DMS153 treated with DMSO at 0.1 percent for 48 hours (cell line): ENCODE data around the gene TIMM10B.

Source experiments
- DNase-seq: peaks from one replicate; lab custom pipeline; 2025; ENCODE audit not compliant: unreplicated experiment; lab: John Stamatoyannopoulos, UW

Gene TIMM10B, protein sequence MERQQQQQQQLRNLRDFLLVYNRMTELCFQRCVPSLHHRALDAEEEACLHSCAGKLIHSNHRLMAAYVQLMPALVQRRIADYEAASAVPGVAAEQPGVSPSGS

DNA sequence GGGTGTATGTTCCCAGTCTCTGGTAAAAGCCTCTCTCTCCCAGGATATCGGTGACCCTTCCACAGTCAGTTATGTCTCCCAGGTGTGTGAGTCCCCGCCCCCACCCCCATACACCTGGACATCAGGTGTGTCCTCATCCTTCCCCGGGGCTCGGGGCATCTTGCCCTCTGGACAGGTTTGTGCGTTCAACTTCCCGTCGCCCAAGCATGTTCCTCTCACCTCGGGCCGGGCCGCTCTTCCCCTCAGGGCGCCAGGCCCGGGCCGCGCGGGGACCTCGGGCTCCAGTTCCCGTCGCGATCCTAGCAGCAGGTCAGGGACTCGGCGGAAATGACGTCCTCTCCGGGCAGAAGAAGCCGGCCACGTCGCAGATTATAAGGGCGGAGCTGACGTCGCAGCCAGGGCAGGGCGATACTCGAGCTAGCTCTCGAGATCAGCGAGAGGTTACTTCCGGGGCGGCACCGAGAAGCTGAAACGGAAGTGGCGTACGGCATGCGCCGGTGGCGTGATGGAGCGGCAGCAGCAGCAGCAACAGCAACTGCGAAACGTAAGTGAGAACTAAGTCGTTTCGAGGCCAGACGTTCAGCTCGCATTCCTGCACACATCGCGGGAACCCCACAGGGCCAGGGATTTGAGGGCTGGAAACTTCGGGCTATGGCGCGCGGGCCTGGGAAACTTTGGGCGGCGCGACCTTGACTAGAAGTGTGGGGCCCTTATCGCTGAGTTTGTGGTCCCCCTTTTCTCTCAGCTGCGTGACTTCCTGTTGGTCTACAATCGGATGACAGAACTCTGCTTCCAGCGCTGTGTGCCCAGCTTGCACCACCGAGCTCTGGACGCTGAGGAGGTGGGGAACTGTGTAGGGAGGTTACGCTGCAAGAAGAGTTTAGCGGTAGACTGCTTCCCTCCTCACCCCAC lies at the start of gene TIMM10B, which contains the start of gene ARFIP2:
TSS of gene TIMM10B (plus strand) at position 490 of the 912 bp plus-strand sequence. CDS start at position 506, 16 bp downstream.
TSS of gene ARFIP2 (minus strand) at position 320 of the 912 bp plus-strand sequence. CDS start 910 bp downstream, outside the sequence.
- peak; percentile 87 for DNase-seq

DNA sequence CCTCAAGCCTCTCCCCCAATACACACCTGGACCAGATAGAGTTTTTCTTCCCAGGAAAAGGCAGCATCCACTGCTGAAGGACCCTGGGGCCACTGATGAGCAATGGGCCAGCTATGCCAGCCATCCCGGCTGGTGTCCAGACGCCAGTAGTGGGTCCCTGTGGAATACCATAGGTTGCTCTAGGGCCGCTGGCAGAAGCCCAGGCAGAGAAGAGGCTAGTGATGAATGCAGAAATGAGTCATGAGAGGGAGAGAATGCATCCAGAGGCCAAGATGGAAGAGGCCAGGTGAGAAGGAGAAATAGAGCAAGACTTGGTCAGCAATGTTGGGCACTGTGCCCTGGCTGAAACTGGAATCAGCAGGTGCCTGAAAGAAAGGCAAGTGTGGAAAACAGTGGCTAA lies 49.4 kb upstream of the TIMM10B start:
- no peak for DNase-seq

DNA sequence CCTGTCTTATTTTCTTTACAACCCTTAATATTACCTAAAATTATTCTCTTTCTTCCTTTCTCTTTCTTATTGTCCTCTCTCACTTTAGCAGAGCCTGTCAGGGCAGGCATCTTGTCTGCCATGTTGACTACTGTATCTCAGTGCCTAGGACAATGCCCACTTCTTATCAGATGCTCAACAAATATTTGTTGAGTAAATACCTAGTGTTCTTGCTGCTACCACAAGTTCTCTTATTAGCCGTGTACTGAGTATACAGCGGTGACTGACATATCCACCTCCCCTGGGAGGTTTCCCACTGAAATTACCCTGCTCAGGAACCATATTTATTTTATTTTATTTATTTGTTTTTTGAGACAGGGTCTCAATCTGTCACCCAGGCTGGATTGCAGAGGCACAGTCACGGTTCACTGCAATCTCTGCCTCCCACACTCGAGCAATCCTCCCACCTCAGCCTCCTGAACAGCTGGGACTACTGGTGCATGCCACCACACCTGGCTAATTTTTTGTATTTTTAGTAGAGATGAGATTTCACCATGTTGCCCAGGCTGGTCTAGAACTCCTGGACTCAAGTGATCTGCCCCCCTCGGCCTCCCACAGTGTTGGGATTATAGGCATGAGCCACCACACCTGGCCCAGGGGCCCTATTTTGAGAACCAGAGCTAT lies 47.2 kb upstream of the TIMM10B start:
- no peak for DNase-seq

DNA sequence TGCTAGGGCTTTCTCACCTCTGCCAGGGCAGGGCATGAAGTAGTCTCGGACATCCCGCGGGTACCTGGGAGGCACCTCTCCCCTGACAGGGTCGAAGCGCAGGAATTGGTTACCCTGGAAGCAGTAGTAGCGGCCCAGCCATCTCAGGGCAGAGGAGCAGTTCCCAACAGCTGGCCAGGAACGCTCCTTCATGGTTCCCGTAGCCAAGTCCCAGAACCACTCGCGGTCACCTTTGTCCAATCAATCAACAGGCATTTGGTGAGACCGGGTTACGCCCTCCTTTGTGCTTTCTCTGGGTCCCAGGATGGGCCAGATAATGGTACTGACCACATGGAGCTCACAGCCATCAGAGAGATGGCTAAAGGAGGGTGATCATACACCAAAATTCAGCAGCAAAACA lies 43.9 kb upstream of the TIMM10B start:
- DNase-seq, result no peak

DNA sequence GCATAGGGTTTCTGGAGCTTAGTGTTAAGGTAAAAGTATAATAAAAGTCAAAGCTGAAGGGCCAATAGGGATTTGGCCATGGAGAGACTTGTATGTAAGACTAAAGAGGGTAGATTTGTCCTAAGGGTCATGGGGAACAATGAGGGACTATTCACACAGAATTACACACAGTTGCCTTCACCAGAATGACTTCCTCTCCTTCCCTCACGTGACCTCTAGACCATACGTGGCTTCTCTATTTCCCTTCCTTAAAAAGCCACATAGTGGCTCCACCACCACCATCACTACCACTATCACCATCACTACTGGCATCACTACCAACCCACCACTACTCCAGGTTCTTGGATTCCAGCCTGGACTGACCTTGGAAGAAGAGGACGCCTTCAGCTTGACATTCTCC lies 43.3 kb upstream of the TIMM10B start:
- DNase-seq, result no peak

DNA sequence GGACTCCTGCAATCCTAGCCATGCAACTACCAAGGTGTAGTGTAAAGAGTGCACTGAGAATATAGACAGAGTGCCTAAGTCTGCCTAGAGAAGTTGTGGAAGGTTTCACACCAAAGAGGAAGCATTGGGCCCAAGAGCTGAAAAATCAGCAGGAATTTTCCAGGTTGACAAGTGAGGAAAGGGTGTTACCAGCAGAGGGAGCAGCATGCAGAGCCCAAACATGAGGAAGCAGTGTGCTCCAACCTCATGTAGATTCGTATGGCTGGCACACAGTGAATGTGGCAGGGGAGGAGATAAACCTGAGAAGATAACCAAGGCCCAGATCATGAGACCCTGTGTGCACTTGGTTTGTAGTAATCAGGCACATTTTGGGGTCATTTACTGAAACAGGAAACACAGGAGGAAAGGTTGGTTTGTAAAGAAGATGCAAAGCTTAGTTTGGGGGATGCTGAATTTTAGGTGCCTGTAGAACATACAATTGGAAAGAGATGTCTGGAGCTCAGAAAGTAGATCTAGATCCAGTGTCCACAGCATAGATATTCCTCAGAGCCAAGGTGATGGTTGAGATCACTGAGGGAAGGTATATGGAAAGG lies 42.2 kb upstream of the TIMM10B start:
- DNase-seq, result peak; percentile 45

DNA sequence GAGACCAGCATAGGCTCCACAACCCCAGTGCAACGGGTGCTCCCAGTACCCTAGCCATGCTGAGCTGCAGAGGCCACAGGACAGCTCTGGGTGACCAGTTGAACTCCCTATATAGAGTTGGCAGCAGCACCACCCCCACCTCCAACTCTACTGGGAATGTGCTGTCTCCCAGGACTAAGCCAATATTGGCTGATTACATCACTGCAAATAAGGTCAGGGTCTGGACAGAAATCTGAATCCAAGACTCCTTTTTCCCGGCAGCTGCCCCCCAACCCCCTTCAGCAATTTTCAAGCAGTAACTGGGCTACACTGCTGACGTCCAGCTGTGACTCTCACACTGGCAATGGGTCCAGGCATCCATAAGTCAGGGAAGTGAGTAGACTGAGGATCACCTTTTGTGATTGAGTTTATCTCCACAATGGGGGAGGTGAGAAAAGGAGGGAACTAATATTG lies 40.4 kb upstream of the TIMM10B start, which contains the start of gene HPX:
TSS of gene HPX (minus strand) at position 82 of the 453 bp plus-strand sequence. CDS start at position 58, 24 bp downstream.
- DNase-seq, result no peak

DNA sequence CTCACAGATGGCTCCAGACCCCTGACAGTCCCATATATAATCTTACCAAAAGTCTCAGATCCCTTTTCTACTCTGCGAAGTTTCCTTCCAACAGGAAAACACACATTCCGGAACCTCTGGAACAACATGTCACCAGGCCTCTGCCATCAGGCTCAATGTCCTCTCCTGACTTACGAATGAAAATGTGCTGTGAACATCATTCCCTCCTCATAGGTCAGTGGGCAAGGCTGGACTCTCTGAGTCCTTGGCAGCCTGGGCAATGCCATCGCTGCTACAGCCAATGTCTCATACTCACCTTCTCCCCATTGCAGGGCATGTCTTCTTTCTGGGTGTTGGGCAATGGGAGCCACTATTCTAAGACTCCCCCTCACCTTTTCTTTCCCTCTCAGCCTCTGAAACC lies 38.9 kb upstream of the TIMM10B start:
- no peak for DNase-seq

DNA sequence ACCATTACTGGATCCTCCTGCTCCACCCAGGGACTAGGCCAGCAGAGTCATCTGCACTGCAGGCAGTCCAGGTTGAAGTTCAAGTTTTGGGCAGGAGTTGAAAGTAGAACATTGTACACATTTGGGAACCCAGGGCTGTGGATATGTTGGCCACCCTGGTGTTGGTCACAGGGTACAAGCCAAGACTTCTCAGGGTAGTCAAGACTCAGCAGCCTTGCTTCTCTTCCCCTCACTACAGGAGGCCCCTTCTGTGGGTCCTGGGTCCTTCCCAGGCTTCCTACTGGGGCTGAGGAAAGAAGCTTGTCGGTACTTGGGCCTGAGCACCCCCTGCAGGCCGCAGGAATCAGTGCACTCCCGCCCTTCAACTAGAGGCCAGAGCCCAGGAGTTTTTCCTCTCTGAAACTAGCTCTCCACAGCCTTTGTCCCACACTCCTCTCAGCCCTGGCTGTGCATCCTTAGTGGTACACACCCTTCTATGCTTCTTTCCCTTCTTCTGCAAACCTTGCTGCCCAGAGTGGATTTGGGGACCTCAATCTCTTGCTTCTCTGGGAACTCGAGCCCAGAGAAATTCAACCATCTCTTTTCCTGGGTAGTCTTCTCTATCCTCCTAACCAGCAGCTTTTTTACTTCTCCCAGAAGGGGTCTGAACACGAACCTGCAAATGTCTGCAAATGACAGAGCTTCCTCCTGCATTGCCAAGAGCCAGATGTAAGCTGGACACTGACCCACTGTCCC lies 37.9 kb upstream of the TIMM10B start:
- DNase-seq, result no peak

DNA sequence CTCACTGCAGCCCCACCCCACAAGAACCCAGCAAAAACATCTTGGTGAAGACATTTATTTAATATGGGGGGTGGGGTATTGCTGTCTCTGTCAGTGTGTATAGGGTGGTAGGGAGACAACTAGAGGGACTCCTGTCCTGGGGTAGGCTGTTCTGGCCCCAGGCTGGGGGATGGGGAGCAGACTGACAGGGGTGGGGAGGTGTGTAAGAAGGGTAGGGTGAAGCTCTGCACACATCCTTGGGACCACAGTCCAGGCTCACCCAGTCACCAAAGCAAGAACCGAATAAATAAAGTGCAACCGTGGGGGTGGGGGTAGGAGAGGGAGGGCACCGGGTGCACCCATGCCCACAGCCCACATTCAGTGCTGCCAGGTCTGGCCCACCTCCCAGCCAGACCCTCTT lies 32.7 kb upstream of the TIMM10B start:
- DNase-seq, result no peak

DNA sequence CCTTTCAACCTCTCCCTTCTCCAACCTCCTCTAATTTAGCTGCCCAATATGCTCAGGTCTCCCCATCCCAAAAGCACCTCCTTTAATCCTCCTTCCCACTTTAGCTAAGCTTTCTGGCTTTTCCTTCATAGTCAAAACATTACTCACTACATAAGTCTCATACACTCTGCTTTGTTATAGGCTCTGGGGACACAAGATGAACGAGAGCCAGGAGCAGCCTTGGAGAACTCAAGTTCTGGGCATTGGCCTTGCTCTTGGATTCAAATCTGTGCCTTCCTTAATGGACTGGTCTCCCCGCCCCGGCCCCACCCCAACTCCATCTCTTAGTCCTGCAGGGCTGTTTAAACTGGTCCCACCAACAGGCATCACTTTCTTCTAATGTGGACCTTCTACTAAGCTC lies 29.1 kb upstream of the TIMM10B start:
- no peak for DNase-seq

DNA sequence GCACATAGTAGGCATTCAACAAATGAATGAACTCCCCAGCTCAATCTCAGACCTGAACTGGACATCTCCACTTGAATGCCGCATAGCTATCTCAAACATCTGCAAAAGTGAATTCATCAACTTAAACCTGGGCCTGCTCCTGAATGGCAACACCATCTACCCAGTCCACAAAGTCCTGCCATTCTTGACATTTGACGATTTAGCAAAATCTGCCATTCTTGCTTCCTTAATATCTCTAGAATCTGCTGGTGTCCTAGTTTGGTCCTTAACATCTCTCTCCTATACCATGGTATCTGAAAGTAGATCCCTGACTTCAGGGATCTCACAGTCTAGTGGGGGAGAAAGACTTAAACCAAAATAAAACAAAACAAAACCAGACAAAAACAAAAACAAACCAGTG lies 28.1 kb upstream of the TIMM10B start:
- DNase-seq, result no peak

DNA sequence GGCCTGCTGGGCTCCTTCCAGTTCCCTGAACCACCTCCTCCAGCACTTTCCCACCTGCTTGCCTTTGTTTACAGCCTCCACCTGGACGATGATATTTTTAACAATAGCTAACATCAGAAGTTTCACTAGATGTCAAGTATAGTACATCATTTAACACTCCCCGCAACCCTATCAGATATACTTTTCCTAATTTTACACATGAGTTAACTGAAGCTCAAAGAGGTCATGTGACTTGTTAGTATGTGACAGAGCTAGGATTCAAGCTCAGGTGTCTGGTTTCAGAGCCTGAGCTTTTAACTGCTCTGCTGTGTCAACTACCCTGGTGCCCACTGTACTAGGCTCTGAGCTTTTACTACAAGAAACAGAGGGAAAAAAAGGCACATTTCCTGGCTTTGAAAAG lies 26.2 kb upstream of the TIMM10B start:
- no peak for DNase-seq

DNA sequence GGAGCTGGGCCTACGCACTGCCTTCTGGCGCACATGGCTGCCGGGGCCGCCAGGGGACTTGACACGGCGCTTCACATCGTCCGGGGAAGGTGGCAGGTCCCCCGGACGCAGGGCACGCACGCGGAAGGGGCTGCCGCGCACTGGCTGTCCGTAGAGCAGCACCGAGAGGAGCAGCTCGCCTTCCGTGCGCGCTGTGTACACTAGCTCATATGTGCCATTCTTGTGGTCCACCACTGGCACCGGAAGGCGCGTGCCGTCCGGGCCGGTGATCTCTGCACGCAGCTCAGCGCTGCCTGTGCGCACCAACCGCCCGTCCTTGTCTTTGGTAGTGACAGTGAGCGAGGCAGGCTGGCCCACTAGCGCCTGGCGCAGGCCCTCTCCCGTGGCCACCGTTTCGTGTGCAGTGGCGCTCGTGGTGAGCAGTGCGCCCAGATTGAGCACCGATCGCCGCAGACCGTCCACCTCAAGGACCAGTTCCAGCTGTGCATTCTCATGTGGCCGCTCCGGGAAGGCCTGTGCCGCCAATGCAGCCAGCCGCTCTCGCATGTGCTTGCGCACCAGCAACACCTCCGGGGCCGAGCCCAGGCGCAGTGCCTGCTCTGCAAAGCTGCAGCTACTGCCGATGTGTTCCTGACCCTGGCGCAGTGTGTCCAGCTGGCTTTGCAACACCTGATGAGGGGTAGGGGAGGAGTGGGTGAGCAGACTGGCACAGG lies 24.8 kb upstream of the TIMM10B start:
- DNase-seq, result no peak

DNA sequence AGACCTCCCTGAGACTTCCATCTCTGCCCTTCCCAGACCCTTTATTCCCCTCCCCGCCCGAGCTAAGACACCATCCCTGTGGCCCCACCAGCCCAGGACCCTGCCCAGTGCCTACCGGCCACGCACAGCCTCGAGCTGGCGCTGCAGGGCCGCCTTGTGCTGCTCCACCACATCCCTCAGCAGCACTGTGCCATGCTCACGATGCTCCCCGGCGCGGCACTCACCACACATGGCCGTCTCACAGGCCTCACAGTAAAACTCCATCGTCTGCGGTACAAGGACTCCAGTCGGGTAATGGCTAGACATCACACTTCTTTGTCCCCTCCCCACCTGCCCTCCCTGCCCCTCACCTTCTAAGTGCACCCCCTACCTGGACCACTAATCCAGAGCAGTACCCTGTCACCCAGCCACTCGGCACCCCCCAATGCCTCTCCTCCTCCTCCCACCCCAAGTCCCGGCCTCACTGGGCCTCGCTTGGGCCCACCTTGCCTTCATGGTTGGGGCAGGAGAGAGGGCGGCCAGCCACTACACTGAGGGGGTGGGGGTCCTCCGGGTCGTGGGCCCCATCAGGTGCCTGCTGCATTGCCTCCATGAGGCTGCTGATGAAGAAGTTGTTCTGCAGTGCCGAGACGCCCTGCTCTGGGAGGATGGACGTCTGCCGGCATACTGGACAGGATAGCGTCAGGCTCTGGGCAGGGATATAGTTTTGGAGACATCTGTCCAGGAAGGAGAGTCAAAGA lies 23.6 kb upstream of the TIMM10B start:
- DNase-seq, result no peak

DNA sequence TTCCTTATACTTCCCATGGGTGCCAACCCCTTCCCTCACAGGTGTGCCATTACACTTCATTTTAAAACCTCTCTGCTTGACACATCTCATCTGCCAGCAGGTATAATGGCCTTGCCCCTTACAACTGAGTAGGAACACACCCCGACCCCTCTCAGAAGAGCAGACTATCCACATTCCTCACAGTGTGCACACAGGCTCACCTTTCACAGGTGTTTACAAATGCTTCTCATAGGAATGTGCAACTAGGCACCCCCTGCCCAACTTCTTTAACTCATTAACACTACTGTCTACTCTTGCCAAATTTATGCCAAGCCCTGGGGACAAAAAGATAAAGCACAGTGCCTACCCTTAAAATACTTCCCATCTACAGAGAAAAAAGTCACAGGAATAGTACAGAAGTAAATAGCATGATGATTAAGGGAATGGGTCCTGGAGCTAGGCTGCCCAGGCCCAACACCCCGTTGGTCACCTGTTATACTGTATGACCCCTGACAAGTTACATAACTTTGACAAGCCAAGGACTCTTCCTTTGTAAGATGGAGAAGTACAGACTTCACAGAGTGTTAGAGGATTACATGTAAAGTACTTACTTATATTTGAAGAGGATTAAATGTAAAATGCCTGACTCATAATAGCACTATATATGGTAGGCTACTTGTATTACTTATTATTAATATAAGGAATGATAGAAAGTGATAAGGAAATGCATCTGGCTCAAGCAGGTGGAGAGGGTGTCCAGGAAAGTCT lies 22.8 kb upstream of the TIMM10B start:
- no peak for DNase-seq

DNA sequence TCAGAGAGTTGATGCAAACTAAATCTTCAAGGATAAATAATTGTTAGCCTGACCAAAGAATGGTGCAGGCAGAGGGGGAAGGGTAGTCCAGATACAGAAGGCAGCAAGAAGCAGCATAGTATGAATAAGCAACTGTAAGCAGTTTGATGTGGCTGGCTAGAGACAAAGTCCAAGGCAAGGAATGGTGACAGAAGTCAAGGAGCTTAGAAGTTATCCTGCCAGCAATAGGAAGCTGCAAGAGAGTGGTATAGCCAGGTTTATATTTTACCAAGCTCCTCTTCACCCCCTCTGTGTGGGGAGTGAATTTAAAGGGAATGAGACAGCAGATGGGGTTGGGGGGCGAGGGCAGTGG lies 22.2 kb upstream of the TIMM10B start:
- DNase-seq, result no peak

DNA sequence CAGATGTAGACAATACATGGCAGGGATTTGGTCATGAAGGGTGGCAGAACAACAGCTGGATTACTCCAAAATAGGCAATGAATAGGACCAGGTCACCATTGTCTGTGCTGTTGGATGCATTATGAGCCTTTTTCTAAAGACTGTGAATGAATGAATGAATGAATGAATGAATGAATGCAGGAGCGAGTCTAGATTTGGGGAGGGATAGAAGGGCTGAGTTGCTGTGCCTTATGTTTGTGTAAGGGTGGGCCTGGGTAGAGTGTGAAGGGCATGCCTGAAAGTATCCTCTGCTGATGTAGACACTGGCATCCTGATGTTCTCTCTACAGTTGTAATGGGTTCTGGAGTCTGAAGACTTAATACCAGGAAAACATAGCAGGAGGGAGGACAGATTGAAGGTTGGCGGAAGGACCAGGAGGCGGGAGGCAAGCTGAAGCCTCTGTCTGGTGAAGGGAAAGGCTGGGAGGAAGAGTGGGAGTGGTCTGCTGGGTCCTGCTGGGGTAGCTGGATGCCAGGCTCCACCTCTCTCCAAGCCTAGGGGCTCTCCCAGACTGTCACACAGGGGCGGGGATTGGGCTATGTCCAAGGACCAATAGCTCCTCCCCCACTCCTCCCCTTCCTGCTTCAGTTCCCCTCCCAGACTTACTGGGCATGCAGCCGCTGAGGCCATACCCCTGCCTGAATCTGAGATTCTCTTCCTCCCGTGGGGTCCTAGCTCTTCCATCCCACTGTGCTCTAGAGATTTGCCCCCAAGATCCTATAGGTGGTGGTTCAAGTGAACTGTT lies 12.4 kb upstream of the TIMM10B start:
- DNase-seq, result peak; percentile 85
